ENCODE data around the gene OR52J3. TPM values are rescaled to one million over a fixed set of nuclear protein-coding genes. Genes with fewer than 3 reads are reported as not detected.

Gene OR52J3
- total RNA-seq, 1 donor = not detected

GRCh38 chr11:5069272-5069671 is 22.9 kb downstream of the OR52J3 start, which contains the start of gene OR52E1:
OR52E1 (plus strand) TSS chr11:5069572.
- Histone ChIP-seq H3K9me3 (ENCODE audit: low read depth, low read length) (no peaks in the 10 kb centered on the region), H3K4me1 (ENCODE audit: insufficient read depth, low read length) (no peaks in the 10 kb centered on the region), H3K27me3 (ENCODE audit: insufficient read depth, low read length) (no peaks in the 10 kb centered on the region), H3K27ac (ENCODE audit: low read depth, low read length) (no peak within 1 kb of the TSS), H4K20me1 (ENCODE audit: insufficient read depth, low read length) (no peaks in the 10 kb centered on the region), H3K79me2 (ENCODE audit: insufficient read depth, low read length) (no peaks in the 10 kb centered on the region), H3K4me2 (ENCODE audit: insufficient read depth, low read length) (no peak within 1 kb of the TSS), H2AFZ (ENCODE audit: low read length) (no peak within 1 kb of the TSS), H3K36me3 (ENCODE audit: insufficient read depth, low read length) (no peaks in the 10 kb centered on the region), H3K4me3 (ENCODE audit: insufficient read depth, low read length) (no peak within 1 kb of the TSS)
- no peak for TF ChIP-seq CTCF (IDR thresholded peaks at IDR 0.05; ENCODE audit: extremely low read depth, low read depth, low read length)
- no peak for DNase-seq (ENCODE audit: insufficient read length, low spot score, missing footprints)

- Histone ChIP-seq H3K4me3 (ENCODE audit: insufficient read depth, low read length) (no peak overlapping the region), H3K4me1 (ENCODE audit: insufficient read depth, low read length) (no peaks in the 10 kb centered on the region), H3K4me2 (ENCODE audit: insufficient read depth, low read length) (no peak overlapping the region), H3K27me3 (ENCODE audit: insufficient read depth, low read length) (no peaks in the 10 kb centered on the region), H3K79me2 (ENCODE audit: insufficient read depth, low read length) (no peaks in the 10 kb centered on the region), H4K20me1 (ENCODE audit: insufficient read depth, low read length) (no peaks in the 10 kb centered on the region), H3K36me3 (ENCODE audit: insufficient read depth, low read length) (no peaks in the 10 kb centered on the region), H3K27ac (ENCODE audit: low read depth, low read length) (no peak overlapping the region), H3K9me3 (ENCODE audit: low read depth, low read length) (no peaks in the 10 kb centered on the region), H2AFZ (ENCODE audit: low read length) (no peak overlapping the region)
- no peak for TF ChIP-seq CTCF (IDR thresholded peaks at IDR 0.05; ENCODE audit: extremely low read depth, low read depth, low read length)
- DNase-seq (ENCODE audit: insufficient read length, low spot score, missing footprints) = no peak
Observed at GRCh38 chr11:5071799-5072198, 25.5 kb downstream of the OR52J3 start.

GRCh38 chr11:5081405-5081804 is 35.1 kb downstream of the OR52J3 start:
- H3K4me1 ChIP-seq (ENCODE audit: insufficient read depth, low read length) = no peaks in the 10 kb centered on the region
- no peak for DNase-seq (ENCODE audit: insufficient read length, low spot score, missing footprints)
- H3K36me3 ChIP-seq (ENCODE audit: insufficient read depth, low read length) = no peaks in the 10 kb centered on the region
- no peak overlapping the region for H2AFZ ChIP-seq (ENCODE audit: low read length)
- H3K4me3 ChIP-seq (ENCODE audit: insufficient read depth, low read length) = no peak overlapping the region
- H3K79me2 ChIP-seq (ENCODE audit: insufficient read depth, low read length) = no peaks in the 10 kb centered on the region
- no peak overlapping the region for H3K4me2 ChIP-seq (ENCODE audit: insufficient read depth, low read length)
- H3K9me3 ChIP-seq (ENCODE audit: low read depth, low read length) = no peaks in the 10 kb centered on the region
- H4K20me1 ChIP-seq (ENCODE audit: insufficient read depth, low read length) = no peaks in the 10 kb centered on the region
- H3K27ac ChIP-seq (ENCODE audit: low read depth, low read length) = no peak overlapping the region
- no peaks in the 10 kb centered on the region for H3K27me3 ChIP-seq (ENCODE audit: insufficient read depth, low read length)
- TF ChIP-seq CTCF (IDR thresholded peaks at IDR 0.05; ENCODE audit: extremely low read depth, low read depth, low read length) = no peak

GRCh38 chr11:5083602-5084001 is 37.3 kb downstream of the OR52J3 start:
- Histone ChIP-seq H3K4me1 (ENCODE audit: insufficient read depth, low read length) (no peaks in the 10 kb centered on the region), H3K9me3 (ENCODE audit: low read depth, low read length) (no peaks in the 10 kb centered on the region), H3K27ac (ENCODE audit: low read depth, low read length) (no peak overlapping the region), H3K4me2 (ENCODE audit: insufficient read depth, low read length) (no peak overlapping the region), H3K4me3 (ENCODE audit: insufficient read depth, low read length) (no peak overlapping the region), H2AFZ (ENCODE audit: low read length) (no peak overlapping the region), H3K36me3 (ENCODE audit: insufficient read depth, low read length) (no peaks in the 10 kb centered on the region), H3K27me3 (ENCODE audit: insufficient read depth, low read length) (no peaks in the 10 kb centered on the region), H4K20me1 (ENCODE audit: insufficient read depth, low read length) (no peaks in the 10 kb centered on the region), H3K79me2 (ENCODE audit: insufficient read depth, low read length) (no peaks in the 10 kb centered on the region)
- TF ChIP-seq CTCF (IDR thresholded peaks at IDR 0.05; ENCODE audit: extremely low read depth, low read depth, low read length) = no peak
- no peak for DNase-seq (ENCODE audit: insufficient read length, low spot score, missing footprints)

Measured in osteoblast (primary cell).